Vagina (tissue), 2 donors: ENCODE results near the gene RAET1L.

Experiments used
- CTCF ChIP-seq, 3 experiments: fragments of 450-650 bp in 2 of 3; fragments of 200-600 bp in 1 of 3; sonication (generic) in 1 of 3; IDR thresholded peaks; one replicate each; pipeline ENCODE4 v1.5.1; 2017 to 2019; ENCODE audit warnings: antibody characterized with exemption in 3 of 3, mild to moderate bottlenecking in 2 of 3, moderate library complexity in 2 of 3
- POLR2A ChIP-seq, 2 donors: fragments of 450-650 bp; IDR thresholded peaks; one replicate each; pipeline ENCODE4 v1.6.1; 2017; ENCODE audit warnings: antibody characterized with exemption in 2 of 2, mild to moderate bottlenecking in 2 of 2, moderate library complexity in 2 of 2

DNA sequence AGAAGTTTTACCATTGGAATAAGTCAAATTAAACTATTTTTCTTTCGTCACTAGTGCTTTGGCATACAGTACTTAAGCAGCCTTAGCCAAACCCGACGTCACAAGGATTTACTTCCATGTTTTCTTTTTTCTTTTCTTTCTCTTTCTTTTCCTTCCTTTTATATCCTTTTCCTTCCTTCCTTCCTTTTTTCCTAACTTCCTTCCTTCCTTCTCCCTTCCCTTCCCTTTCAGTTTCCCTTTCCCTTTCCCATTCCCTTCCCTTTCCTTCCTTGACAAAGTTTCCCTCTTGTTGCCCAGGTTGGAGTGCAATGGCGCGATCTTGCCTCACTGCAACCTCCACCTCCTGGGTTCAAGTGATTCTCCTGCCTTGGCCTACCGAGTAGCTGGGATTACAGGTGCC lies 33.7 kb upstream of the RAET1L start:
- TF ChIP-seq CTCF (IDR thresholded peaks at IDR 0.05) (no peak), POLR2A (IDR thresholded peaks at IDR 0.05) (no peak)
